Stimulated activated CD4-positive, alpha-beta T cell treated with anti-CD3 and anti-CD28 coated beads, Interleukin-15, amount 100 ng/mL, for 24 hours (primary cell): ENCODE data around the gene TUT1.
"Not testable (repeated sequence)": the region's sequence is repeated elsewhere in the genome, so short reads cannot be mapped to it uniquely, and the experiment has no call there.

Source experiments
- DNase-seq: peaks from one replicate; pipeline ENCODE4 v3.0.0-alpha.2; 2020

Gene TUT1

GRCh38 chr11:62591448-62592145 lies at the start of gene TUT1:
Gene TUT1 (minus strand): TSS chr11:62591523. CDS start chr11:62591485, 38 bp downstream.
- peak; percentile 95 for DNase-seq

GRCh38 chr11:62632492-62632891 lies 41.2 kb upstream of the TUT1 start:
- no peak for DNase-seq

- no peak for DNase-seq
These were observed 36.4 kb upstream of the TUT1 start for GRCh38 chr11:62627713-62628112.

GRCh38 chr11:62622476-62623089 lies 31.3 kb upstream of the TUT1 start:
- no peak for DNase-seq

- peak; percentile 98 for DNase-seq
These were observed 30.5 kb upstream of the TUT1 start, which contains the start of gene B3GAT3 for GRCh38 chr11:62621567-62622470. Gene B3GAT3 (minus strand): TSS chr11:62621986. CDS start chr11:62621947, 39 bp downstream.

GRCh38 chr11:62621027-62621566 lies 29.8 kb upstream of the TUT1 start:
- DNase-seq, result no peak

- not testable (repeated sequence) for DNase-seq
These were observed 25.6 kb upstream of the TUT1 start for GRCh38 chr11:62616957-62617356.

GRCh38 chr11:62615521-62615920 lies 24.2 kb upstream of the TUT1 start:
- DNase-seq, result no peak

- peak; percentile 75 for DNase-seq
These were observed 23.0 kb upstream of the TUT1 start for GRCh38 chr11:62614275-62614674.

GRCh38 chr11:62613291-62613778 lies 22.0 kb upstream of the TUT1 start:
- DNase-seq, result no peak

- DNase-seq, result peak; percentile 94
These were observed 21.3 kb upstream of the TUT1 start, which contains the start of the genes EML3 and ROM1 for GRCh38 chr11:62612366-62613290. Gene EML3 (minus strand): TSS chr11:62612775. CDS start chr11:62612457, 318 bp downstream. Gene ROM1 (plus strand): TSS chr11:62613257. CDS start chr11:62613282, 25 bp downstream.

- peak; percentile 66 for DNase-seq
These were observed 20.5 kb upstream of the TUT1 start for GRCh38 chr11:62611705-62612365.

GRCh38 chr11:62610814-62611704 lies 19.7 kb upstream of the TUT1 start:
- no peak for DNase-seq

GRCh38 chr11:62610403-62610802 lies 19.1 kb upstream of the TUT1 start:
- DNase-seq, result no peak

GRCh38 chr11:62608776-62609175 lies 17.5 kb upstream of the TUT1 start:
- no peak for DNase-seq

- no peak for DNase-seq
These were observed 16.4 kb upstream of the TUT1 start for GRCh38 chr11:62607714-62608113.

- DNase-seq, result no peak
These were observed 14.6 kb upstream of the TUT1 start for GRCh38 chr11:62605902-62606301.

GRCh38 chr11:62605467-62605866 lies 14.1 kb upstream of the TUT1 start:
- DNase-seq, result no peak

- DNase-seq, result no peak
These were observed 13.3 kb upstream of the TUT1 start for GRCh38 chr11:62604460-62605120.
